ENCODE measurements around the gene ACTR8.
"Not testable (repeated sequence)": the region's sequence is repeated elsewhere in the genome, so short reads cannot be mapped to it uniquely, and the experiment has no call there.

Gene ACTR8

GRCh38 chr3:53881691-53882593, at the start of gene ACTR8:
ACTR8 (minus strand) TSS chr3:53882152; CDS start chr3:53882101, 51 bp downstream.
- H3K4me3 ChIP-seq (ENCODE audit: low read depth, low read length) = peak within 1 kb of the TSS; percentile 82
- TF ChIP-seq, protein P1, sequence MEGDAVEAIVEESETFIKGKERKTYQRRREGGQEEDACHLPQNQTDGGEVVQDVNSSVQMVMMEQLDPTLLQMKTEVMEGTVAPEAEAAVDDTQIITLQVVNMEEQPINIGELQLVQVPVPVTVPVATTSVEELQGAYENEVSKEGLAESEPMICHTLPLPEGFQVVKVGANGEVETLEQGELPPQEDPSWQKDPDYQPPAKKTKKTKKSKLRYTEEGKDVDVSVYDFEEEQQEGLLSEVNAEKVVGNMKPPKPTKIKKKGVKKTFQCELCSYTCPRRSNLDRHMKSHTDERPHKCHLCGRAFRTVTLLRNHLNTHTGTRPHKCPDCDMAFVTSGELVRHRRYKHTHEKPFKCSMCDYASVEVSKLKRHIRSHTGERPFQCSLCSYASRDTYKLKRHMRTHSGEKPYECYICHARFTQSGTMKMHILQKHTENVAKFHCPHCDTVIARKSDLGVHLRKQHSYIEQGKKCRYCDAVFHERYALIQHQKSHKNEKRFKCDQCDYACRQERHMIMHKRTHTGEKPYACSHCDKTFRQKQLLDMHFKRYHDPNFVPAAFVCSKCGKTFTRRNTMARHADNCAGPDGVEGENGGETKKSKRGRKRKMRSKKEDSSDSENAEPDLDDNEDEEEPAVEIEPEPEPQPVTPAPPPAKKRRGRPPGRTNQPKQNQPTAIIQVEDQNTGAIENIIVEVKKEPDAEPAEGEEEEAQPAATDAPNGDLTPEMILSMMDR (IDR thresholded peaks at IDR 0.05; ENCODE audit: borderline replicate concordance, insufficient read depth, low read depth, low read length) = 0 out of 2 replicates have a peak, but pooled peaks have one; percentile 17

GRCh38 chr3:53927208-53927872, 45.4 kb upstream of the ACTR8 start:
- not testable (repeated sequence) for H3K4me3 ChIP-seq (ENCODE audit: low read depth, low read length)

- no peak overlapping the region for H3K4me3 ChIP-seq (ENCODE audit: low read depth, low read length)
- TF ChIP-seq, protein P1 (IDR thresholded peaks at IDR 0.05; ENCODE audit: borderline replicate concordance, insufficient read depth, low read depth, low read length) = peak; percentile 38; the same call in 1 of the 2 replicates
These were observed 39.3 kb upstream of the ACTR8 start for GRCh38 chr3:53921296-53921695.

GRCh38 chr3:53919741-53920140, 37.8 kb upstream of the ACTR8 start:
- no peak overlapping the region for H3K4me3 ChIP-seq (ENCODE audit: low read depth, low read length)
- TF ChIP-seq, protein P1 (IDR thresholded peaks at IDR 0.05; ENCODE audit: borderline replicate concordance, insufficient read depth, low read depth, low read length) = no peak

- H3K4me3 ChIP-seq (ENCODE audit: low read depth, low read length) = no peak overlapping the region
- TF ChIP-seq, protein P1 (IDR thresholded peaks at IDR 0.05; ENCODE audit: borderline replicate concordance, insufficient read depth, low read depth, low read length) = no peak
These were observed 31.4 kb upstream of the ACTR8 start for GRCh38 chr3:53913401-53913800.

DNA sequence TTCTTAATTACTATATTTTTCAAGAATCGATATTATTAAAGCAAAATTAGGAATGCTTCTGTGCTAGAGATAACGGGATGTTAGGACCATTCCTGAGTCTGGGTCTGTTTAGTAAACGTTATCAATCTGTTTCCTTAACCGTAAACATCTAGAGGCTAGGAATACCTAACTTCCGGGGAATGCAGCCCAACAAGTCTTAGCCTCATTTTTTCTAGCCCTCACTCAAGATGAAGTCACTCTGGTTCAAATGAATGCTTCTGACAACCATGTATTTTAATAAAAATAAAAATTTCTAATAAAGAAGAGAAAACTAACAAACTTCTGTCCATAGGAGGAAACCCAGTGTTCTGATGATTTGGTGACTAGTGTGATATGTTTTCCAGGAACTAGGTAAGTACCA, 20.8 kb upstream of the ACTR8 start:
- no peak overlapping the region for H3K4me3 ChIP-seq (ENCODE audit: low read depth, low read length)
- TF ChIP-seq, protein P1 (IDR thresholded peaks at IDR 0.05; ENCODE audit: borderline replicate concordance, insufficient read depth, low read depth, low read length) = no peak

GRCh38 chr3:53902067-53902466, 20.1 kb upstream of the ACTR8 start:
- H3K4me3 ChIP-seq (ENCODE audit: low read depth, low read length) = no peak overlapping the region
- TF ChIP-seq, protein P1 (IDR thresholded peaks at IDR 0.05; ENCODE audit: borderline replicate concordance, insufficient read depth, low read depth, low read length) = no peak
